NOMO-1 treated with dmso at 0.1 percent for 144 hours (cell line): ENCODE data around the gene CRYGC.
"Not testable (repeated sequence)": the region's sequence is repeated elsewhere in the genome, so short reads cannot be mapped to it uniquely, and the experiment has no call there.

Source experiments
- DNase-seq: peaks from one replicate; lab custom pipeline; 2025; ENCODE audit not compliant: unreplicated experiment; lab: John Stamatoyannopoulos, UW

CRYGC gene

GRCh38 chr2:208138334-208138733 lies 8.7 kb upstream of the CRYGC start:
- not testable (repeated sequence) for DNase-seq

- no peak for DNase-seq
Measured at GRCh38 chr2:208136716-208137094, 7.1 kb upstream of the CRYGC start.

GRCh38 chr2:208135794-208136715 lies 6.4 kb upstream of the CRYGC start:
- no peak for DNase-seq

- peak; percentile 62 for DNase-seq
Measured at GRCh38 chr2:208134928-208135586, 5.4 kb upstream of the CRYGC start.

GRCh38 chr2:208130712-208131110 lies 1.1 kb upstream of the CRYGC start:
- DNase-seq, result no peak

GRCh38 chr2:208128136-208128535 lies 1.5 kb downstream of the CRYGC start:
- DNase-seq, result no peak

- DNase-seq, result no peak
Measured at GRCh38 chr2:208127090-208127489, 2.5 kb downstream of the CRYGC start.

GRCh38 chr2:208125251-208125650 lies 4.4 kb downstream of the CRYGC start:
- no peak for DNase-seq

- DNase-seq, result not testable (repeated sequence)
Measured at GRCh38 chr2:208124013-208124715, 5.5 kb downstream of the CRYGC start, which contains the start of gene CRYGD. TSS of gene CRYGD (minus strand) at chr2:208124524. CDS start at chr2:208124473, 51 bp downstream.

- no peak for DNase-seq
Measured at GRCh38 chr2:208122248-208122647, 7.4 kb downstream of the CRYGC start.

GRCh38 chr2:208118918-208119317 lies 10.7 kb downstream of the CRYGC start:
- no peak for DNase-seq

GRCh38 chr2:208117390-208117789 lies 12.2 kb downstream of the CRYGC start:
- DNase-seq, result not testable (repeated sequence)

- DNase-seq, result no peak
Measured at GRCh38 chr2:208112969-208113368, 16.7 kb downstream of the CRYGC start.

GRCh38 chr2:208112273-208112745 lies 17.3 kb downstream of the CRYGC start:
- DNase-seq, result not testable (repeated sequence)

GRCh38 chr2:208103616-208104015 lies 26.0 kb downstream of the CRYGC start:
- no peak for DNase-seq

GRCh38 chr2:208101716-208102631 lies 27.7 kb downstream of the CRYGC start:
- no peak for DNase-seq

- peak; percentile 26 for DNase-seq
Measured at GRCh38 chr2:208099682-208100470, 29.8 kb downstream of the CRYGC start.

- DNase-seq, result not testable (repeated sequence)
Measured at GRCh38 chr2:208098701-208099100, 30.9 kb downstream of the CRYGC start.

- no peak for DNase-seq
Measured at GRCh38 chr2:208098267-208098666, 31.4 kb downstream of the CRYGC start.
